ENCODE results near the gene ZXDC.

The ZXDC gene

DNA sequence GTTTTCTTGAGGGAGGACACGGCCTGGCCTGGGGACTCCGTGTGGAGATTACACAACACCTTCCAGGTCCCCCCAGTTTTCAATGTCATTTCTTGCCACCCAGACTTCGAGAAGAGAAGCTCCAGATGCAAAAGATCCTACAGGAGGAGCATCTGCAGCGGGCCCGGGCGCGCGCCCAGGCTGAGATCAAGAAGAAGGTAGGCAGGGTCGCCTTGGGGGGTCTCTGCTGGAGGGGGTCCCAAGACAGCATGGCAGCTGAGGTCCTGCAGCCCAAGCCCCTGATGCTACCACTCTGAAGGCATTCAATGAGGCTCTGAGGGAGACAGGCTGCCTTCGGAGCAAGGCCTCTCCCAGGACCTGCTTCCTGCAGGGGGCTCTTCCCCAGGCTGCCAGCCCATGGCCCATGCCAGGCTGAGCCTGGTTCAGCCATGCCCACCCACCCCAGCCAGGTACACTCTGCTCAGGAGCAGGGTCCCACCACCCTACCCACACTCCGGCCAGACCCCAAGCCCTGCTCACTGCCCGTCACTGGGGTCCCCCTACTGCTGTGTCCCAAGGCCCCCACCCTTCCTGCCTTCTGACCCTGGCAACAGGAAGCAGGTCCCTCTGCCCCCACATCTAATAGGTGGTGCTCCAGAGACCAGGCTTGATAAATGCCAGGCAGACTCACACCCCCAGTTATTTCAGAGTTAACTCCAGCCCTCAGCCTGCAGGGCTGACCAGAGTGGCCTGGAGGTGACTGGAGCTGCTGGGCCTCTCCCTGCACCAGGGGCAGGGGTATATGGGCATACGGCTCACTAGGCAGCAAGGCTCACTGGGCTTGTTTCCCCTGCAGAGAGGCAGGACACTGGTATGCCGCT is 40.0 kb downstream of the ZXDC start:
- no peak for DNase-seq (ENCODE audit: low read depth)

DNA sequence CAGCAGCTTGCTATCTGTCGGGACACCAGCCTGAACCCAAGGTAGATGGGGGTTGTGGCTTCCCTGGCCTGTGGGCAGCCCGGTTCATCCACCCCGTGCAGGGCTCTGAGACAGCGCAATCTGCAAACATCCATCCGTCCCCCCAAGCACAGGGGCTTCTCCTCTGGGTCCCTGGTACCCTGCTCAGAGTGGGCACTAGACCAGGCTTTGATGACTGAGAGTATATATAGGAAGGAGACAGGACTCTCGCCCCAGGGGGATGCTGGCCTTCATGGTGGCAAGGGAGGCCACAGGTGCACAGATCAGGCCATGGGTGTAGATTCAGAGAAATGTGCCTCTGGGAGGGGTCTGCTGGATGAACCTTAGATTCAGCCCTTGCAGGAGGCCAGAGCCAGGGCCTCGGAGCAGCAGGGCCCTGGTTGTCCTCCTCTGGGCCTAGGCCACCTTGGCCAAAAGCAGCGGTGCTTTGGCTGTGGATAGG is 40.7 kb downstream of the ZXDC start:
- DNase-seq (ENCODE audit: low read depth), result no peak

DNA sequence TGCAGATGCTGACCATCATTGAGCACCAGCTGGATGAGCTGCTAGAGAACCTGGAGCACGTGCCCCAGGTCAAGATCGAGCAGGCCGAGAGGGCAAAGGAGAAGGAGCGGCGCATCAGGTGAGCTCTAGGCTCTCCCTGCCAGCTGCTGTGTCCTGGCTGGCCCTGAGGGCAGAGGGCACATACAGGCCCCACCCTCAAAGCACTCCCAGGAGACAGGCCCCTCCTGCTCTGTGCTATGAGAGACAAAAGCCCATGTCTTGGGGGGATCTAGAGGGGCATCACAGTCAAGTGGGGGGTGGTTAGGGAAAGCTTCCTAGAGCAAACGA is 41.5 kb downstream of the ZXDC start:
- DNase-seq (ENCODE audit: low read depth), result no peak

DNA sequence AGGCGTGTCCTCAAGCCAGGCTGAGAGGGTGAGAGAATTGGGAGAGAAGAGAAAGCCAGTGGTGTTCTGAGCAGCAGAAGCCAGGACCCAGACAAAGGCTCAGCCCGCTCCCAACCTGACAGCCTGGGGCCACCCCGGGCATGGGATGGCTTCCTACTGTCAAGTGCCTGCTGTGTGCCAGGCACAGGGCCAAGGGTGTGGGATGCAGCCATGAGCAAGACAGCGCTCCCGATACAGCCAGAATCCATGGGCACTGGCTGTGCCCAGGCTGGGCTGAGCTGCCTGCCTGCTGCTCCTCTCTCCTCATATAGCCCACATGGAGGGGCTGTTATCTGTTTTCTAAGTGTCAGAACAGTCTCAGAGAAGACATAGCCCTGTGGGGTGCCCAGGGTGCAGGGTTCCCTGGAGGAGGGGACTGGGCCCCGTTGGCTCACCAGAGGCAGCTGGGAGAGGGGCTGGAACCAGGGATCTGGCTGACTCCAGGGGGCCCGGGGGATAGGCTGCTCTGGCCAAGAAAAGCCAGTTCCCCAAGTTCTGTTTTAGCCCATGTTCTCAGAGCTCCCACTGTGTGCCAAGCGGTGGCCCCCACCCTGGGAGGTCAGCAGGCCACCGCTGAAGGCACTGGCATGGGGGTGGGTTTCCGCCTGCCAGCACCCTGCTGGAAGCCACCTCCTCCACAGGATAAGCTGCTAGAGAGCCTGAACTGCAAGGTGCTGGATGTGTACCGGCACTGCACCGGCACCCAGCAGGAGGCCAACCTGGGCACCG is 42.0 kb downstream of the ZXDC start:
- no peak for DNase-seq (ENCODE audit: low read depth)

DNA sequence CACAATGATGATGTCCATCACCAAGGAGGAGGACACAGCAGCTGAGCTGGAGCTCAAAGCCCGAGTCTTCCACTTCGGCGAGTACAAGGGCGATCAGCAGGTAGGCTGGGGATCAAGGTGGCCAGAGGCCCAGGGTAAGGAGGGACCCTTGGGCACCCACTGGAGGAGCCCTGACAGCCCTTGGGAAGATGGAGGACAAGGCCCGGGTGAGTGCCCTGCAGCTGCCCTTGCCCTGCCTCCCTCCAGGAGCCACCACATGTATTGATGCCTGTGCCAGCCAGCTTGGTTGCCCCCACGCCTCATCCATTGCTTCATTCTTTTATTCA is 42.6 kb downstream of the ZXDC start:
- DNase-seq (ENCODE audit: low read depth), result no peak

DNA sequence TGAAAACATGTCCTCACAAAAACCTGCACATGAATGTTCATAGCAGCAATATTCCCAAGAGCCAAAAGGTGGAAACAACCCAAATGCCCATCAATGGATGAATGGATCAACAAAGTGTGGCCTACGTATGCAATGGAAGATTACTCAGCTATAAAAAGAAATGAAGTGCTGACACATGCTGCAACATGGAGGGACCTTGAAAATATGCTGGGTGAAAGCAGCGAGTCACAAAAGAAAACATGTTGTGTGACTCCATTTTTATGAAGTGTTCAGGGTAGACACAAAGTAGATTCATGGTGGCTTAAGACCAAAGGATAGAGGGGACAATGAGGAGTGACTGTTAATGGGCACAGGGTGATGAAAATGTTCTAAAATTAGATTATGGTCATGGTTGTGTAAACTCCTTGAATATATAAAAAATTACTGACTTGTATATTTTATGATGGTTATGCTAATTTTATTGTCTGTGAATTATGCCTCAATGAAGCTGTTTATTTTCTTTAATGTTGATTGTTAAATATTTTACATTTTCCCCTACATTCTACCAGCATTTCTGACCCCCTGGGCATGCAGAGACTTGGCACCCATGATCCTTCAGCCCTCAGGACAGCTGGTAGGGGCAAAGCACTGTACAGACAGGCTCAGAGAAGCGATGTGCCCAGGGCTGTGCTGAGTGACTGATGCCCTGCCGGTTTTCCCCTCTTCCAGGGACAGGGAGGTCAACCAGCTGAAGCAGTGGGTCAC is 43.2 kb downstream of the ZXDC start:
- peak; percentile 8 for DNase-seq (ENCODE audit: low read depth)

DNA sequence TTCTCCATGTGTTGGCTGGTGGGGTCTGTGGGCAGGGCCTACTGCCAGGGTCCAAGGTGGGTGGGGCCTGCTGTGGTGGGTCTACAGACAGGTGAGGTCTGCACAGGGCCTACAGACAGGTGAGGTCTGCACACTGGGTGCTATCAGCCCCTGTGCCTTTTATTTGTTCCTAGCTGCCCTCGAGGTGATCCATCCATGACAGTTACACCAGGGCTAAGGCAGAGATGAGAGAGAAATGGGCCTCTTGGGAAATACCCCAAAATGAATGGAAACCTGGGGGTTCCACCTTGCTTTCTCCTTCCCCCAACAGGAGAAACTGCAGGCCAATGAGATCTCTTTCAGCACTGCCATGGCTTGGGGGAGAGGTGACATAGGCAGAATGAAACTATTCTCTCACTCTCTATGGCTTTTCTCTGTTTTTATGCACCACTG is 44.6 kb downstream of the ZXDC start:
- DNase-seq (ENCODE audit: low read depth), result no peak

DNA sequence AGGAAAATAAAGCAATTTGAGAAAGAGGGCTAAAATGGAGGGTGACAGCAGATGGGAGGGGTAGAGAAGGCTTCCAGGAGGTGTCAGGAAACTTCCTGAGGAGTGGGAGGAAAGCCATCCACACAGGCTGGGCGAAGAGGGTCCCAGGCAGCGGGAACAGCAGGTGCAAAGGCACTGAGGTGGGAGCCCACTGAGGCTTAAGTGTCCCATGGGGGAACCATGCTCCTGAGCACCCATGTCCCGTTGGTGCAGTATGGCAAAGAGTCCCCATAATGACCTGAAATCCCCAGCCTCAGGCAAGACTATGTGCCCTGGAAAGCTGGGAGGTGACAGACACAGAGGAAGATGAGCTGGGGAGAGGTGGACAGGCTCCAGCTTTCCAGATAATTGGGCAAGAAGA is 50.9 kb downstream of the ZXDC start:
- DNase-seq (ENCODE audit: low read depth), result no peak

DNA sequence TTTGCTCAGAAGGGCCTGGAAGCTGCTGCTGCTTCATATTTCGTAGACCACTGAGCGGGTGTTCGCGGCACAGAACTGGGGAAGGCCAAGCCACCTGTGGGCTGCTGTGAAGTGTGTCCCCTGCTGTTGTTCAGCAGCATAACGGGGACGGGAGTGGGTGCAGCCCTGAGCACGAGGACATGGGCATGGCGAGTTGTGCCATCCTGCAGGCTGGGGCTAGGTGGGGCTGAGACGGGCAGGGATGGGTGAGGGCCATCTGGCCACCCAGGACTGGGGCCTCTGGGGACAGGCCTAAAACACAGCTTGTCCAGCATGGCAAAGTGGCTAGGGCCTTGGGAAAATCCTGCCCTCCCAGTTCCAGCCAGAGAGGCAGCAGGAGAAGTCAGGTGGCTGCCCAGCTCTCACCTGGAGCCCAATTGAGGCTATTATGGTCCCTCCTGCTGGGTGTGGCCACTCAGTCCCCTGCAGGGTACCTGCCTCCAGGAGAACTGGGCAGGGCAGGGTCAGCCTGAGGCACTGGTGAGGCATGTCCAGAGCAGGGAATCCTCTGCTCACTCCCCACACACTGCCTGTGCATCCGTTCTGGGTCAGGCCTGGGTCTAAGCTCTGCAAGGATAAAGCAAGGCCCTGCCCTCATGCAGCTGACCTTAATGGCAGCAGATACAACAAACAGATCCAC is 51.5 kb downstream of the ZXDC start:
- no peak for DNase-seq (ENCODE audit: low read depth)

DNA sequence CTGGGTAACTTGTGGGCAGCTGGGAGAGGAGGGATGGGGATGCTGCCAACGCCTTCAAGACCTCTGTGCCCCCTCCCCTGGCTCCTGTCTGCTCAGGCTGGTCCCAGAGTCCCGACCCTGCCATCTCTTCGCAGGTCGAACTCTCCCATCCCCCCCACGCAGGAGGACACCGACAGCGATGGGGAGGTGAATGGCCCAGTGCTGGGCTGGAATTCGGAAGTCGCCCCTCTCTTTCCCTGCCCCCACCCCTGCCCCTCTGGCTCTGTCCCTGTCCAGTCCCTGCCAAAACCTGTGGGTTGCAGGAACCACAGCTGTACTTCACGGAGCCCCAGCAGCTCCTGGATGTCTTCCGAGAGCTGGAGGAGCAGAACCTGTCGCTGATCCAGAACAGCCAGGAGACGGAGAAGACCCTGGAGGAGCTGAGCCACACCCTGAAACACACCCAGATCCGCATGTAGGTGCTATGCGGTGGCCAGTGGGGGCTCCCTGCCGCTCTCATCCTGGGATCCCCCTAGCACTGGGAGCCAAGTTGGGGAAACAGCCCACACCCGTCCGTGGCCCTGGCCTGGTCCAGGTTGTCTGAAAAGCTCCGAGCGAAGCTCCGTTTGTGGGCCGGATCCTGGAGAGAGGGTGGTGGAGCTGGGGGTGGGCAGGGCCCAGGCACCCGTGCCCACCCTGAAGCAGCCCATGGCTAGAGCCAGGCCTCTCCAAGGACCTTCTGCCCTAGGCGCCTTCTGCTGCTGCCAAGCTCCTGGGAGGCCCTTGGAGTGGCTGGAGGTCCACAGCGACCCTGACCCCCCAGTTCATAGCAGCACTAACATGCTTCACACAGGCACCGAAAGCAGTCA is 52.3 kb downstream of the ZXDC start:
- DNase-seq (ENCODE audit: low read depth), result no peak

DNA sequence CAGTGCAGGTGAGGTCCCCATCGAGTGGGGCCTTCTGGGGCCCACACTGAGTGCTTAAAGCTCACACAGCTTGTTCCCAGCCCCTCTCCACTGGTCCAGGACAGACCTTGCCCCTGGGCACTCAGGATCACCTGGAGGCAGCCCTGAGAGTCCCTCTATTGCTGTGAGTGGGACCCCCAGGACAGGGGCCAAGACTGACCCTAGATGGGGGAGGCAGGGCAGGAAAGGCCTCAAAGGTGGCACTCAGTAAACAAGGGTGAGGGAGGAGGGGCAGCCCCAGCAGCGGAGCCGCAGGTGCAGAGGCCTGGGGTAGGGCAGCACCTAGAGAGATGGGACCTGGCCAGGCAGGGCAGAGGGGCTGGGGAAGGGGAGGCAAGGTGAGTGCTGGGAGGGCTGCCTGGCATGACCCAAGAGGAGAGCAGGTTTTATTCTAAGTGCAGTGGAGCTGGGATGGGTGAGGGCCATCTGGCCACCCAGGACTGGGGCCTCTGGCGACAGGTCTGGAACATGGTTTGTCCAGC is 53.1 kb downstream of the ZXDC start:
- DNase-seq (ENCODE audit: low read depth), result no peak

DNA sequence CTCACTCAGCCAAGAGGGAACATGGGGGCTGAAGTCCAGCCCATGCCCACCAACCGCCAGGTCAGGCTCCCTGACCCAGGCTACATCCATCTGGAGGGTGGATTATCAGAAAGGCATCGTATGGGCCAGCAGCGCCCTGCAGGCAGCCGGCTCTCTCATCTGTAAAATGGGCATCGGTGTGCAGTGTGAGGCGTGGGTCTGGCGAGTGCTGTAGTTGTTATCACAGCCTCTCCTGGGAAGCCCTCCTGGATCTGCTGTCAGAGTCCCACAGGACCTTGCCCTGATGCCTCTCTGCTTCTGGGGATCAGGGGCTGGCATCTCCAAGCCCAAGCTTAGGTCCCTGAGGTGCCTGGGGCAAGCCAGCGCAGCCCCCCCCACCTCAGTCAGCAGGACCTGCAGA is 53.6 kb downstream of the ZXDC start:
- no peak for DNase-seq (ENCODE audit: low read depth)

DNA sequence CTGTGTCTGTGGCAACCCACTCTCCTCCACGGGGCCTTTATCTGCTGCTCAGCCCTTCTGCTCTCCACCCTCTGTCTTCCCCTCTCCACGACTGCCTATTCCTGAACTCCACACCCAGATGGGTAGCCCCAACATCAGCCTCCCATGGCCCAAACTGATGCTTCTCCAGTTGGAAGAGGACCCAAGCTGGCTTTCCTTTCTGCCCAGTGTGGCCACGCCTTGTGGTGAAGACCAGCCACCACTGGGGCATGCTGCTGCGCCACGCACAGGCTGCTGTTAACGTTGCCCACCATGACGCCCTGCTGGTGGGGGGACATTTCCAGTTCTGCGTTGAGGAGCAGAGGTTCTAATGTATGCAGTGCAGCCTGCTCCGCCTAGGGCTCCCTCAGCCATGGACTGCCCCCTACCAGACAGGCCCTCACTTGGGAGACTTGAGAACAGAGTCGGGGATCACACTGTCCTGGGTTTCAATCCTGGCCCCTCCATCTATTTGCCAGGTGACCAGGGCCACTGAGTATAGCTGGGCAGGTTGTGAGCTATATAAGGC is 54.0 kb downstream of the ZXDC start:
- no peak for DNase-seq (ENCODE audit: low read depth)

DNA sequence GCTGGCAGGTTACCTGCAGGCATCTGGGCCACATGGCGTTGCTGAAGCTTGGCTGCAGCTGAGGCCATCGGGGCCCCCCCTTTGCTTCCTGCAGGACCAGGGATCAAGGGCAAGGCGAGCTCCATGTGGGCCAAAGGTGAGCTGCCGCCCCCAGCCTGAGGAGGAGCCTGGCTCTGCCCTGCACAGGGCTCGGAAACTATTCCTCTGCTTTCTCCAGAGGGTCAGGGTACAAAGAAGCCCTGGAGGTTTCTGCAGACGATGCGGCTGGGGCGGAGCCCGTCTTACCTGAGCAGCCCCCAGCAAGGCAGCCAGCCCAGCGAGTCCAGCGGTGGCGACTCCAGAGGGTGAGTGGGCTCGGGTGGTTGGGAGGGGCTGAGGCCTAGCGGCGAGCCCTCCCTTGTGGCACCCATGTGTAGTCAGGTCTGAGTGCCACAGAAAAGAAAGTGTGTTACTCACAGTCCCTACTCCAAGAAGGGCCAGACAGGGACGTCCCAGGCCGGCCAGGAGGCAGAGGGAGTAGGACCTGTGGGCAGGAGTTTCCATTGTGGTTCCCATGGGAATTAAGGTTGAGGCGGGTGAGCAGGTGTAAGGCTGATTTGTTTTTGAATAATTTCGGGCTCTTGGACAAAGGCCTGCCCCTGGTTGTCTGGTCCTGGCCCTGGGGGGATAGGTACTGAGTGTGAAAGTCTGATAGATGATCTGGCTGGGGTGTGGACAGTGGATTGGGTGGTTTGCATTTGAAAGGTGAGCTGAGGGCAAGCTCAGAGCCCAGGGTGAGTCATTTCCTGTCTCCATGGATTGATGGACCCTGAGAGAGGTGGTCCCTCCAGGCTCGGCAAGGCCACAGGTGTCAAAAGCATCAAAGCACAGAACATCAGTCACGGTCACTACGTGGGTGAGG is 55.6 kb downstream of the ZXDC start:
- DNase-seq (ENCODE audit: low read depth), result no peak

DNA sequence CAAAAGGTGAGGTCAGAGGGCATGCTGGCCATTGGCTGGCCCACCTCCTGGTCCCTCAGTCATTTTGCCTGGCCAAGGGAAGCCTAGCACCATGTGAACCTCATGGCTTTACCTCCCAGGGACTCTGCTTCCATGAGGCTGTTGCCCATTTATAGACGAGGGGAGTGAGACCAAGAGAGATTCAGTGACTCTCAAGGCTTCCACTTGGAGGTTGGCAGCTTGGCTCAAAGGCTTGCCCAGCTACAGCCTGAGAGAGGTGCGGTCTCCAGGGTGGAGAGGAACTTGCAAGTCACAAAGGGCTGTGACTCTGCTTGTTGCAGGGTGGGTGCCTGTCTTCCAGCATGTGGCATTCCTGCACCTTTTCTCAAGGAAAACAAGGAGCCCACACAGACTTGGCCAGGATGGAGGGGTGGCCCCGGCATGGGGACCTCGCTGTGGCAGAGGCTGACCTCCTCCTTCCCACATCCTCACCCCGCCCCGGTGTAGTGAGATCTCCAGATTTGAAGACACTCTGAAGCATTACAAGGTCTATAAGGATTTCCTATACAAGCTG is 56.5 kb downstream of the ZXDC start:
- no peak for DNase-seq (ENCODE audit: low read depth)

DNA sequence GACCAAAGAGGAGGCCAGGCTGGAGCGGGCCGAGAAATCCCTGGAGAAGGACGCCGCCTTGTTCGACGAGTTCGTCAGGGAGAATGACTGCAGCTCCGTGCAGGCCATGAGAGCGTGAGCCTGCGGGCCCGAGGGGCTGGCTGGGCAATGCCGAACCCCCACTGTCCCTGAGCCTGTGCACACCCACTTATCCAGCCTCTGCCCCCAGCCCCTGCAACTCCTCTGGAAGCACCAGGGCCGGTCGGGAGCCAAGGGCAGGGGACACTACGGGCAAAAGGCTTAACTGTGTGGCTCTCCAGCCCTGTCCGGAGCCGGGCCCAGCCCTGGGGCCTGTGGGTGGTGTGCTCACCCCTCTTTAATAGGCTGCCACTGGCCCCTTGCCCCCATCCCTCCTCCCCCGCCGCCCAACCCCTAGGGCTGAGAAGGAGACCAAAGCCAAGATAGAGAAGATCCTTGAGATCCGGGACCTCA is 57.0 kb downstream of the ZXDC start:
- no peak for DNase-seq (ENCODE audit: low read depth)

DNA sequence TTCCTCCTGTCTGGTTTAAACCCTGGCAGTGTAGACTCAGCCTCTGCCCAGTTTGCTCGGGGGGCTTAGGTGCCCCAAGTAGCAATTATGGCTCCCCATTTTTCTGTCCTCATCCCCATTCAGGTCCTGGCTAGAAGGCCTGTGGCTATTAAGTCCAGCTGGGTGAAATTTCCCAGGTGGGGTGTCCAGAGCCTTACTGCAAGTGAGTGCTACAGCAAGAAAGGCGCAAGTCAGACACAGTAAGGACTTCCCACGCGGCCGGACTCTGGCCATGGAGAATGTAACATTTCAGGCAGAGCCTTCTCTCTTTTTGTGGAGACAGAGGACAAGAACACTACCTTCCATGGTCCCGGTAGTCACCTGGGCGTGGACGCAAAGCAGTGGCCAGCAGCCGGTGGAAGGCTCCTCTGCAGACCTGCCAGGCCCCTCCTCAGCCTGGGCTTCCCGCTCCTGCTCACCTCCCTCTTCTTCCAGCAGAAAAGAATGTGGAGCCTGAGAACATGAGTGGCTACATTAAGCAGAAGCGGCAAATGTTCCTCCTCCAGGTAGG is 57.6 kb downstream of the ZXDC start:
- no peak for DNase-seq (ENCODE audit: low read depth)

DNA sequence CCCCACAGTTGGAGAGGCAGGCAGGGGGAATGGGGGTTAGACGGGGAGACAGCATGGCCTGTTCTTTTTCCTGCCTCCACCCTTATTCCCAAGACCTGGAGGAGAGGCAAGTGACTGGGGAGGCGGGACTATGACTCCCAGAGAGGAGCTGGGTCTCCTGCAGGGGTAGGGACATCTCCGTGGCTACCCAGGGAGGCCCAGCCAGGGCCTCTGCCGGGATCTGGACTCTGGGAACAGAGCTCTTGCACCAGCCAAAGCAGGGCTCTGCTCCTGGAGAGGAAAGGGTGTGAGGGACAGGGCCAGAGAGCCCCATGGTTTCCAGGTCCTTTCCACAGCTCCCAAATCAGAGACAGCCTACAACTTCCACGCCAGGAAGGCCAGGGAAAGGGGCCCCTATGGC is 58.2 kb downstream of the ZXDC start:
- DNase-seq (ENCODE audit: low read depth), result no peak

DNA sequence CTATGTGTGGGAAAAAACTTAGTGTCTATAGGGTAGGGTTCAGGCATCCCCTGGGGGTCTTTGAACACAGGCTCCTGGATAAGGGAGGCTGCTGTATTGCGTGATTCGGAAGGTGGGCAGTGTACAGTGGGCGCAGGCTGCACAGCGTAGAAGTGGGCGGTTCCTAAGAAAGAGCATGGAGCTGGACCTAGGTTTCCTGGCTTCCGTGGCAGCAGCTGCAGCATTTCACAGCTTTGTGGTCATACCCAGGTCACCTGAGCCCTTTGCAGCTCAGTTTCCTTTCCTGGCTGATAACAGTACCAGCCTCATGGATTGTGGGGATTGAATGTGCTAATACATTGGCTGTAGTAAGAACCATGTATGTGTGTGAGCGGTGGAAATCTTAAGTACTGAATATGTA is 58.7 kb downstream of the ZXDC start:
- DNase-seq (ENCODE audit: low read depth), result no peak

Data from amniotic epithelial cell (primary cell).